A549 (cell line): ENCODE measurements around the gene RAD51B.

Experiments used
- CTCF ChIP-seq: fragments of >200 bp; sonication (Bioruptor Twin); formaldehyde crosslinking; IDR thresholded peaks from 3 replicates; pipeline ENCODE4 v1.5.1; 2016
- POLR2A ChIP-seq: IDR thresholded peaks from 2 replicates; pipeline ENCODE4 v1.6.1; 2012; ENCODE audit warnings: mild to moderate bottlenecking, low read length

GRCh38 chr14:68471964-68472508 is 652.5 kb downstream of the RAD51B start:
- no peak for TF ChIP-seq CTCF
- TF ChIP-seq POLR2A = no peak
